Stomach (tissue), 9 donors: ENCODE measurements around the gene PKD1L1. TPM values are rescaled to one million over a fixed set of nuclear protein-coding genes. Genes with fewer than 3 reads are reported as not detected.
"Not testable (repeated sequence)": the region's sequence is repeated elsewhere in the genome, so short reads cannot be mapped to it uniquely, and the experiment has no call there.

Experiments
- DNase-seq, 2 donors: peaks; one replicate each; pipeline versions ENCODE4 v3.0.0 to v3.0.0-alpha.2; 2013 to 2019
- H3K27ac ChIP-seq, 5 donors: fragments of 200-600 bp in 4 of 5; sonication (generic) in 4 of 5; one replicate each; pipeline ENCODE4 v1.5.1; 2013 to 2019; ENCODE audit warnings: mild to moderate bottlenecking in 1 of 5, moderate library complexity in 1 of 5
- H3K27me3 ChIP-seq, 3 donors: fragments of 200-600 bp; sonication (generic); one replicate each; pipeline ENCODE4 v1.5.1; 2017 to 2019; ENCODE audit warnings: mixed run types in 1 of 3
- H3K36me3 ChIP-seq, 4 donors: fragments of 200-600 bp; sonication (generic); 1 replicate in 3 of 4; 2 replicates in 1 of 4; pipeline ENCODE4 v1.5.1; 2016 to 2019
- H3K4me1 ChIP-seq, 4 donors: fragments of 200-600 bp; sonication (generic); one replicate each; pipeline ENCODE4 v1.5.1; 2016 to 2019
- H3K4me3 ChIP-seq, 4 donors: fragments of 200-600 bp; sonication (generic) in 3 of 4; one replicate each; pipeline ENCODE4 v1.5.1; 2016 to 2019; ENCODE audit warnings: mild to moderate bottlenecking in 1 of 4
- H3K9me3 ChIP-seq, 4 donors: fragments of 200-600 bp; sonication (generic); one replicate each; pipeline ENCODE4 v1.5.1; 2016 to 2019
- CTCF ChIP-seq, 7 experiments: fragments of 450-650 bp in 4 of 7; fragments of 200-600 bp in 3 of 7; sonication (generic) in 3 of 7; IDR thresholded peaks; one replicate each; pipeline ENCODE4 v1.5.1; 2016 to 2019; ENCODE audit warnings: antibody characterized with exemption in 7 of 7, control low read depth in 2 of 7, mild to moderate bottlenecking in 1 of 7
- EP300 ChIP-seq: sonication (generic); formaldehyde crosslinking; IDR thresholded peaks from one replicate; pipeline ENCODE4 v1.6.1; 2017; ENCODE audit warnings: antibody characterized with exemption
- POLR2A ChIP-seq, 4 donors: fragments of 450-650 bp; IDR thresholded peaks; one replicate each; pipeline ENCODE4 v1.6.1; 2016; ENCODE audit warnings: antibody characterized with exemption in 4 of 4, control low read depth in 2 of 4, mild to moderate bottlenecking in 1 of 4, moderate library complexity in 1 of 4
- POLR2AphosphoS5 ChIP-seq, 3 donors: sonication (generic); formaldehyde crosslinking; IDR thresholded peaks; one replicate each; pipeline ENCODE4 v1.6.1; 2016; ENCODE audit warnings: antibody characterized with exemption in 3 of 3
- WGBS, 5 donors: extraction: QIAGEN DNeasy Blood & Tissue Kit in 3 of 5; methylation state at CpG; one replicate each; pipeline versions ENCODE4 v1.1.5 to v1.1.7; 2013 to 2018; 5-methylcytosine and 5-hydroxymethylcytosine counted together
- intact Hi-C: fragments of 100-400 bp; cut with DNase I; formaldehyde crosslinking; loops from one replicate; pipeline ENCODE4 v1.15.1; 2023; ENCODE audit warnings: low total_unique reads
- polyA plus RNA-seq, 3 donors: library from polyadenylated mRNA; stranded (reverse); fragments of 200-250 nt; gene quantifications; one replicate each; pipeline ENCODE4 v1.2.3, GENCODE V29; 2013
- total RNA-seq, 5 donors: library from RNA; depleted of rRNA; stranded (reverse); fragments of >200 nt; gene quantifications; one replicate each; pipeline versions ENCODE4 v1.1.0 to v1.2.3, GENCODE V29; 2014 to 2016
- donor health status: healthy with polysubstance abuse.
- donor health status: Bipolar disorder and iron deficiency.
- donor health status: healthy.

Gene PKD1L1
- total and polyA plus RNA-seq, 8 donors, result under 0.01 to 1.2 (median 0.10) TPM; not detected in 2

- Histone ChIP-seq H3K9me3 (no peaks in the 10 kb centered on the region), H3K4me1 (peaks cover 0 to 15% (median 2%) of the 10 kb centered on the region in 4 donors), H3K27ac (peak overlapping the region in 3 of 5 donors; percentile 51 to 77 (median 55)), H3K4me3 (peak overlapping the region; percentile 39 to 59 (median 50)), H3K36me3 (no peaks in the 10 kb centered on the region), H3K27me3 (no peaks in the 10 kb centered on the region)
- no peak for TF ChIP-seq POLR2A (IDR thresholded peaks at IDR 0.05)
- TF ChIP-seq CTCF (IDR thresholded peaks at IDR 0.05), result no peak
- no peak for TF ChIP-seq EP300
- TF ChIP-seq POLR2AphosphoS5 (IDR thresholded peaks at IDR 0.05), result no peak
- WGBS, 5 donors, result 80 to 93% (median 83%) methylated on average over 1 of the region's 1 CpG
- DNase-seq, result no peak
- intact Hi-C loops, result loop anchor here (10.0 kb wide), 1 partner anchor 114 kb away; no protein-coding TSS in a partner anchor
These were observed 43.0 kb upstream of the PKD1L1 start for GRCh38 chr7:47991270-47991669.

GRCh38 chr7:47990592-47990991, 42.3 kb upstream of the PKD1L1 start:
- H3K27ac ChIP-seq, result no peak overlapping the region
- no peak overlapping the region for H3K4me3 ChIP-seq
- H3K36me3 ChIP-seq, result no peaks in the 10 kb centered on the region
- no peaks in the 10 kb centered on the region for H3K9me3 ChIP-seq
- no peak for DNase-seq
- intact Hi-C loops, result loop anchor here (10.0 kb wide), 1 partner anchor 114 kb away; no protein-coding TSS in a partner anchor
- 85 to 97% (median 96%) methylated on average over 5 of the region's 5 CpGs for WGBS, 5 donors
- H3K4me1 ChIP-seq, result peaks cover 0 to 15% (median 2%) of the 10 kb centered on the region in 4 donors
- no peaks in the 10 kb centered on the region for H3K27me3 ChIP-seq
- TF ChIP-seq POLR2AphosphoS5 (IDR thresholded peaks at IDR 0.05), result no peak
- no peak for TF ChIP-seq CTCF (IDR thresholded peaks at IDR 0.05)
- no peak for TF ChIP-seq EP300
- no peak for TF ChIP-seq POLR2A (IDR thresholded peaks at IDR 0.05)

- intact Hi-C loops, result loop anchor here (10.0 kb wide), 1 partner anchor 115 kb away; no protein-coding TSS in a partner anchor
- 62 to 68% (median 65%) methylated on average over 10 of the region's 10 CpGs for WGBS, 5 donors
These were observed 41.5 kb upstream of the PKD1L1 start for GRCh38 chr7:47989607-47990400.

GRCh38 chr7:47988496-47989386, 40.5 kb upstream of the PKD1L1 start:
- no peak for TF ChIP-seq CTCF (IDR thresholded peaks at IDR 0.05)
- TF ChIP-seq EP300, result no peak
- TF ChIP-seq POLR2AphosphoS5 (IDR thresholded peaks at IDR 0.05), result no peak
- no peak for TF ChIP-seq POLR2A (IDR thresholded peaks at IDR 0.05)
- Histone ChIP-seq H3K27ac (no peak overlapping the region), H3K36me3 (no peaks in the 10 kb centered on the region), H3K9me3 (no peaks in the 10 kb centered on the region), H3K4me3 (no peak overlapping the region), H3K27me3 (no peaks in the 10 kb centered on the region), H3K4me1 (peaks cover 0 to 15% (median 2%) of the 10 kb centered on the region in 4 donors)
- DNase-seq, result peak in 1 of 2 donors; percentile 16
- WGBS, 5 donors, result 57 to 70% (median 66%) methylated on average over 8 of the region's 8 CpGs
- intact Hi-C loops, result no loop called here

More at GRCh38 chr7:47989607-47990400, 41.5 kb upstream of the PKD1L1 start:
- not testable (repeated sequence) for H3K4me3 ChIP-seq, H3K9me3 ChIP-seq, H3K36me3 ChIP-seq, H3K27ac ChIP-seq, H3K27me3 ChIP-seq
- H3K4me1 ChIP-seq, result peaks cover 0 to 15% (median 2%) of the 10 kb centered on the region in 4 donors
- peak in 1 of 2 donors; percentile 61 for DNase-seq
